IPS DF 6.9 (cell line): ENCODE results near the gene FOXP1.

Experiments
- DNase-seq: peaks from one replicate; pipeline ENCODE4 v3.0.0-alpha.2; 2013; ENCODE audit warnings: low read depth, low spot score
- H3K27ac ChIP-seq: one replicate; pipeline ENCODE4 v1.5.1; 2013; ENCODE audit warnings: low read length, control low read depth
- H3K27me3 ChIP-seq: 2 replicates; pipeline ENCODE4 v1.6.1; 2013; ENCODE audit warnings: mild to moderate bottlenecking, low read length; ENCODE audit not compliant: control insufficient read depth, insufficient read depth
- H3K36me3 ChIP-seq: 2 replicates; pipeline ENCODE4 v1.6.1; 2013; ENCODE audit warnings: low read length; ENCODE audit not compliant: control insufficient read depth, insufficient read depth
- H3K4me1 ChIP-seq: 2 replicates; pipeline ENCODE4 v1.6.1; 2013; ENCODE audit warnings: low read length; ENCODE audit not compliant: control insufficient read depth, insufficient read depth
- H3K4me3 ChIP-seq: 2 replicates; pipeline ENCODE4 v1.5.1; 2013; ENCODE audit warnings: mild to moderate bottlenecking, low read length
- H3K9me3 ChIP-seq: 2 replicates; pipeline ENCODE4 v1.6.1; 2013; ENCODE audit warnings: low read length, inconsistent platforms; ENCODE audit not compliant: control insufficient read depth, insufficient read depth
- WGBS: extraction: QIAGEN DNeasy Blood & Tissue Kit; methylation state at CpG from one replicate; pipeline ENCODE4 v1.1.7; 2013; ENCODE audit warnings: mixed read lengths, missing lambda C conversion rate; ENCODE audit not compliant: insufficient read length, insufficient coverage; 5-methylcytosine and 5-hydroxymethylcytosine counted together

FOXP1 gene

DNA sequence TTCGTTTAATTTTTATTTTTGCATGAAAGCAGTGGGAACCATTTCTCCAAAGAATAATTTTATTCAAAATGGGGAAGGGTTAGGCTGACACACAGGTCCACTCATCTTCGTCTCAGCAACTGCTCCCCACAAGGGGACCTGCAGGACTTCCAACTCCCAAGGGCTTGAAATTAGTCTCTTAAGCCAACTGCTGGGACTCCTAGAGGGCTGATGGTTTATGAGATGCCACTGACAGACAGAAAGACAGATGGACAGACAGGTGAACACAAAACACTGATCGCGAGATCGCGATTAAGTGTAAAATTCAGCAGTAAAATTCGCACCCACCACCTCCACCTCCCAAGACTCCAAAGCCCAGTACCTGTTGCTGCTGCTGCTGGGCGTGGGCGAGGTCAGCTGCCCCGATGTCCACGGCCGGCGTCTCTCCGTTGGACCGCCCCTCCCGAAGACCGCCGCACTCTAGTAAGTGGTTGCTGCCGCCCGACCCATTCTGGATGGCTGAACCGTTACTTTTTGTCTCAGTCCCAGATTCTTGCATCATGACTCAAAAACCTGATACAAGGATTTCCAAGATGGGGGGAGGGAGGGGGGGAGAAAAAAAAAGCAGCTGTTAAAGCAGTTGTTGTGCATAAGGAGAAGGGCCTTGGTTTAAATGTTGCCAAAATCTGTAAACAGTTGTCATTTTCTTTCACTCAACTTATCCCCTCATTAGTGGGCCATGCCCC, 385.5 kb downstream of the FOXP1 start:
- Histone ChIP-seq H3K36me3 (no peaks in the 10 kb centered on the region), H3K4me3 (no peak overlapping the region), H3K27ac (no peak overlapping the region), H3K27me3 (no peaks in the 10 kb centered on the region), H3K4me1 (no peaks in the 10 kb centered on the region), H3K9me3 (no peaks in the 10 kb centered on the region)
- 100% methylated on average over 1 of the region's 21 CpGs for WGBS
- DNase-seq = no peak

DNA sequence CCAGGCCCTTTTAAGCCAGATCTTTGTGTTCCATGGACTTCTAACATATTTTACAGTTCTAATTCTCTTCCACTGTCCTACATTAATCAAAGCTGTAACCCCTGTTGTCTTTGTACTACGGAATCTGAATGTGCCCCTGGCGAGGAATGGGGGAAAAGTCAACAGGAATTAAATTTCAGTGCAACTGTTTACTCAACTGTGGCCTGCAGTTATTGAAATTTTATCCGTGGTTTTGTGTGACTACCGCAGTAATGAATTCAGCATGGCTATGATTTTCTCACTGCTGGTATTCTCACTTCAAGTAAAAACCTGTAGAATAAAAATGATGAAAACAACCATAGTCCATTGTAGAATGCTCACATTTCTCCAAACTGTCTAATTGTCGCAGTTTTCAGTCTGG, 388.0 kb downstream of the FOXP1 start:
- Histone ChIP-seq H3K27me3 (no peaks in the 10 kb centered on the region), H3K36me3 (no peaks in the 10 kb centered on the region), H3K9me3 (no peaks in the 10 kb centered on the region), H3K4me3 (no peak overlapping the region), H3K27ac (no peak overlapping the region), H3K4me1 (no peaks in the 10 kb centered on the region)
- DNase-seq = no peak
- no CpG with 5 or more reads among the region's 5 CpGs for WGBS

GRCh38 chr3:71194785-71195184, 388.7 kb downstream of the FOXP1 start:
- Histone ChIP-seq H3K36me3 (no peaks in the 10 kb centered on the region), H3K9me3 (no peaks in the 10 kb centered on the region), H3K4me1 (no peaks in the 10 kb centered on the region), H3K27me3 (no peaks in the 10 kb centered on the region), H3K27ac (no peak overlapping the region), H3K4me3 (no peak overlapping the region)
- no CpG with 5 or more reads among the region's 5 CpGs for WGBS
- DNase-seq = no peak

DNA sequence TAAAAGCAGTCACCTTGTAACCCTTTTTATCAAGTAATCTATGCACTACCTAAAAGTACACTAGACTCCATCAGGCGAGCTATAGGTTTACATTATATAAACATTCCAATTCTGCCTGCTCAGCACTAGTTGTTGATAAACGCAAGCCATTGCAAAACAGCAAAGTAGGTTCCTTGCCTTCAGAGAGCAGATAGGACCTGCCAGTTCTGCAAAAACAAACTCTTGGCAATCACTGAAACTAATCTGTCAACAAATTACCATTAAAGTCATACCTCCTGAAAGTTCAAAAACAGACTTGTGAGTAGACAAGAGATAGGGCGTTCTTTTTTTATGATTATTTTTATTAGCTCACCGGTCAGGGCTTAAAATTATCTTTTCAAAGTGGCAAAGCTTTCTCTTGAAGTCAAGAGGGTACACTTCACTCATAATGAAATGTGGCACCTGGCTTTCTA, 392.5 kb downstream of the FOXP1 start:
- Histone ChIP-seq H3K4me1 (no peaks in the 10 kb centered on the region), H3K36me3 (no peaks in the 10 kb centered on the region), H3K27me3 (no peaks in the 10 kb centered on the region), H3K4me3 (no peak overlapping the region), H3K9me3 (no peaks in the 10 kb centered on the region), H3K27ac (no peak overlapping the region)
- no CpG with 5 or more reads among the region's 4 CpGs for WGBS
- DNase-seq = no peak

DNA sequence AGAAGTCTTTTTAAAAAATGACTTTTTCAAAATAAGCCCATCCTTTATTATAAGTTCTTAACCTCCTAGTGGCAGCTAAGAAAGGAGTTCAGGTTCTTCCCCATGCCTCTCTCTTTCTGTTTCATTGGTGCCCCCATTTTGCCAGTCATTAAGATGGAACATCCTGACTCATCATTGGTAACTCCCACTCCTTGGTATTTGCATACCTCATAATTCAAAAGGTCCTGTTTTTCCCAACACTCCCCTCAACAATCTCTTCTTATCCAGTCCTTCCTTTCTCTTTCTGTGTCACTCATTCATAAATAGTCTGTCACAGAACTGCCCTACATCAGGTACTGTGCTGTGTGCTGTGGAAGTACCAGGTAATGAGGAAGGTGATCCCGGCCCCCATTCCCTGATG, 394.0 kb downstream of the FOXP1 start:
- no CpG with 5 or more reads among the region's 1 CpG for WGBS
- Histone ChIP-seq H3K36me3 (no peaks in the 10 kb centered on the region), H3K4me1 (no peaks in the 10 kb centered on the region), H3K9me3 (no peaks in the 10 kb centered on the region), H3K27ac (no peak overlapping the region), H3K4me3 (no peak overlapping the region), H3K27me3 (no peaks in the 10 kb centered on the region)
- DNase-seq = no peak

- Histone ChIP-seq H3K27me3 (no peaks in the 10 kb centered on the region), H3K9me3 (no peaks in the 10 kb centered on the region), H3K36me3 (no peaks in the 10 kb centered on the region), H3K27ac (no peak overlapping the region), H3K4me1 (no peaks in the 10 kb centered on the region), H3K4me3 (no peak overlapping the region)
- no peak for DNase-seq
- WGBS = no CpG with 5 or more reads among the region's 1 CpG
Measured at GRCh38 chr3:71187715-71188114, 395.8 kb downstream of the FOXP1 start.

DNA sequence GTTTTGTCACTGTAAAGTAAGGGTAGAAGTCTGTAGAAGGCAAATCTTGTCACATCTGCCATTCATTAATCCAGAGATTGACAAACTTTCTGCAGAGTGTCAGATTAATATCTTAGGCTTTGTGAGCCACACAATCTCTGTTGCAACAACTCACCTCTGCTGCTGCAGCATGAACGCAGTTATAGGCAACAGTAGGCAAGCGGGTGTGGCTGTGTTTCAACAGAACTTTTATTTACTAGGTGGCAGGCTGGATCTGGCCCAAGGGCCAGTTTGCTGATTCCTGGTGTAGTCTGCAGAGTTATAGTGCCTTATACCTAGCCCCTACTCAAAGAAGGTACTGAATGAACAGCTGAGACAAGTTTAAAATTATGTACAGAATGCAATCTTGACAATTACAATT, 396.7 kb downstream of the FOXP1 start:
- H3K4me1 ChIP-seq = no peaks in the 10 kb centered on the region
- no peak overlapping the region for H3K27ac ChIP-seq
- WGBS = no CpG with 5 or more reads among the region's 2 CpGs
- H3K4me3 ChIP-seq = no peak overlapping the region
- DNase-seq = no peak
- no peaks in the 10 kb centered on the region for H3K36me3 ChIP-seq
- H3K9me3 ChIP-seq = no peaks in the 10 kb centered on the region
- no peaks in the 10 kb centered on the region for H3K27me3 ChIP-seq

GRCh38 chr3:71185733-71186455, 397.6 kb downstream of the FOXP1 start:
- Histone ChIP-seq H3K36me3 (no peaks in the 10 kb centered on the region), H3K27me3 (no peaks in the 10 kb centered on the region), H3K27ac (no peak overlapping the region), H3K4me1 (no peaks in the 10 kb centered on the region), H3K4me3 (no peak overlapping the region), H3K9me3 (no peaks in the 10 kb centered on the region)
- no peak for DNase-seq
- WGBS = no CpG with 5 or more reads among the region's 3 CpGs

- no peak for DNase-seq
- no CpG with 5 or more reads among the region's 1 CpG for WGBS
- no peaks in the 10 kb centered on the region for H3K9me3 ChIP-seq
- H3K27me3 ChIP-seq = no peaks in the 10 kb centered on the region
- H3K4me1 ChIP-seq = no peaks in the 10 kb centered on the region
- H3K27ac ChIP-seq = no peak overlapping the region
- H3K36me3 ChIP-seq = no peaks in the 10 kb centered on the region
- H3K4me3 ChIP-seq = no peak overlapping the region
Measured at GRCh38 chr3:71184252-71184651, 399.3 kb downstream of the FOXP1 start.

- WGBS = no CpG with 5 or more reads among the region's 5 CpGs
- Histone ChIP-seq H3K27me3 (no peaks in the 10 kb centered on the region), H3K4me1 (no peaks in the 10 kb centered on the region), H3K27ac (no peak overlapping the region), H3K9me3 (no peaks in the 10 kb centered on the region), H3K4me3 (no peak overlapping the region), H3K36me3 (no peaks in the 10 kb centered on the region)
- DNase-seq = no peak
Measured at GRCh38 chr3:71183549-71183948, 400.0 kb downstream of the FOXP1 start.

DNA sequence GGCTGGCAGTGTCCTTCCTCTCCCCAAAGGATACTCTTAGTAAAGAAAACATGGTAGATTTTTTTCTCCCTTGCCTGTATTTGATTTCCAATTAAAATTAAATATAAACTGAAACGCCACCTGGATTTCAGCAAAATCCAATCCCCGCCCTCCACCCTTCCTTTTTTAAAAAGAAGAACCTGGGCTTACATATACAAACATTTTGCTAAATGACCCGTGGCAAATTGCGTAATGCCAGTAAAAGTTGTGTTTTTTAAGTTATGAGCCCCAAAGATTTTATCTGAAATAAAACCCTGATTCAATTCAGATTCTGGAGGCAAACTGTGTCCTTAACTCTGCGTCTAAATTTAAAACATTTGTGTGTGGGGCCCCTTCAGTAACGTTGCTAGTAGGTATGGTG, 403.0 kb downstream of the FOXP1 start:
- WGBS = no CpG with 5 or more reads among the region's 6 CpGs
- Histone ChIP-seq H3K27ac (no peak overlapping the region), H3K4me1 (peaks cover 1% of the 10 kb centered on the region; the same call in 1 of the 2 replicates), H3K27me3 (no peaks in the 10 kb centered on the region), H3K4me3 (no peak overlapping the region), H3K9me3 (no peaks in the 10 kb centered on the region), H3K36me3 (no peaks in the 10 kb centered on the region)
- no peak for DNase-seq
